GM13976 (cell line): Measurements from ENCODE around the gene HNRNPR.

Experiments used
- DNase-seq: peaks from one replicate; pipeline ENCODE4 v3.0.0; 2012; ENCODE audit warnings: low spot score
- in situ Hi-C: fragments of 300-500 bp; cut with MboI; formaldehyde crosslinking; loops from one replicate; pipeline ENCODE4 v1.12.0; 2022; ENCODE audit warnings: low sequenced_read_pairs, mixed read lengths, inconsistent platforms; ENCODE audit not compliant: unreplicated experiment
- TF ChIP-seq, protein P1 (sequence below): IDR thresholded peaks from 2 replicates; pipeline ENCODE4 v1.5.1; 2012; ENCODE audit warnings: borderline replicate concordance, mild to moderate bottlenecking; ENCODE audit not compliant: insufficient read depth; ENCODE audit errors: extremely low read depth, missing control alignments, control extremely low read depth

Gene HNRNPR

DNA sequence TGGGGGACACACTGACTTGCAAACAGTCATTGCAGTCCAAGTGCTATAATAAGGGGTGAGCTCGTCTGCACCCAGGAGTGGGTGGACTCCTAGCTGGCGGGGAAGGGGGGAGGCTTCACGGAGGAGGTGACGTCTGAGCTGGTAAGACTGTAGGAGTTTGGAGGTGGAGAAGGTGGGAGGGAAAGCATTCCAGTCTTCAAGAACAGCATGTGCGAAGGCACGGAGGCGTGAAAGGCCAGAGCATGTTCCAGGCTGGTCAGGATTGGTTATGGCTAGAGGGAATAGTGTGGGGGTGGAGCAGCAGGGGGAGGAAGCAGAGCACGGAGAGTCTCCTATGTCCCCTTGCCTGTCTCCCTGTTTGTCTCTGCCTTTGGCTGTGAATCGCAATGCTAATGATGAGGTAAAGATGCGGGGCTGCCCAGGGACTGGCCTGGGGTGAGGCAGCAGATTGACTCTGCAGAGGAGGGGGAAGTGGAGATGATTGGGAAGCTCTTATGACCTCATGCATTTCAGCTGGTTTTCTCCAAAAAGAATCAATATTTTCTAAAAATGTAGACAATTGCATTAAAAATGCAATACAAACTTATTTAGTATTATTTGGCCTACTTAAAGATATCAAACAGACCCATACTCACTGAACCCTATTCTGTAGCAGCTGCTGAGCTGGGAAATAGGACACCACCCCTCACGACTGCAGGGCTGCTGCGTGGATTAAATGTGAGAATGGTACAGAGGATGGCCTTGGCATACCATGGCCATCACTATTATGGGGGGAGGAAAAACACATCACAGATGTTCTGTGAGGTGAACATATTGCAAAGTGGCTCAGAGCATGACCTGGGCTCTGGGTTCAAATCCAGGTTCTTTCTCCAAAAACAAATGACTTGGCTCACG lies 28.1 kb upstream of the HNRNPR start:
- in situ Hi-C loops, result no loop called here
- TF ChIP-seq, protein P1, sequence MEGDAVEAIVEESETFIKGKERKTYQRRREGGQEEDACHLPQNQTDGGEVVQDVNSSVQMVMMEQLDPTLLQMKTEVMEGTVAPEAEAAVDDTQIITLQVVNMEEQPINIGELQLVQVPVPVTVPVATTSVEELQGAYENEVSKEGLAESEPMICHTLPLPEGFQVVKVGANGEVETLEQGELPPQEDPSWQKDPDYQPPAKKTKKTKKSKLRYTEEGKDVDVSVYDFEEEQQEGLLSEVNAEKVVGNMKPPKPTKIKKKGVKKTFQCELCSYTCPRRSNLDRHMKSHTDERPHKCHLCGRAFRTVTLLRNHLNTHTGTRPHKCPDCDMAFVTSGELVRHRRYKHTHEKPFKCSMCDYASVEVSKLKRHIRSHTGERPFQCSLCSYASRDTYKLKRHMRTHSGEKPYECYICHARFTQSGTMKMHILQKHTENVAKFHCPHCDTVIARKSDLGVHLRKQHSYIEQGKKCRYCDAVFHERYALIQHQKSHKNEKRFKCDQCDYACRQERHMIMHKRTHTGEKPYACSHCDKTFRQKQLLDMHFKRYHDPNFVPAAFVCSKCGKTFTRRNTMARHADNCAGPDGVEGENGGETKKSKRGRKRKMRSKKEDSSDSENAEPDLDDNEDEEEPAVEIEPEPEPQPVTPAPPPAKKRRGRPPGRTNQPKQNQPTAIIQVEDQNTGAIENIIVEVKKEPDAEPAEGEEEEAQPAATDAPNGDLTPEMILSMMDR, result no peak
- no peak for DNase-seq

DNA sequence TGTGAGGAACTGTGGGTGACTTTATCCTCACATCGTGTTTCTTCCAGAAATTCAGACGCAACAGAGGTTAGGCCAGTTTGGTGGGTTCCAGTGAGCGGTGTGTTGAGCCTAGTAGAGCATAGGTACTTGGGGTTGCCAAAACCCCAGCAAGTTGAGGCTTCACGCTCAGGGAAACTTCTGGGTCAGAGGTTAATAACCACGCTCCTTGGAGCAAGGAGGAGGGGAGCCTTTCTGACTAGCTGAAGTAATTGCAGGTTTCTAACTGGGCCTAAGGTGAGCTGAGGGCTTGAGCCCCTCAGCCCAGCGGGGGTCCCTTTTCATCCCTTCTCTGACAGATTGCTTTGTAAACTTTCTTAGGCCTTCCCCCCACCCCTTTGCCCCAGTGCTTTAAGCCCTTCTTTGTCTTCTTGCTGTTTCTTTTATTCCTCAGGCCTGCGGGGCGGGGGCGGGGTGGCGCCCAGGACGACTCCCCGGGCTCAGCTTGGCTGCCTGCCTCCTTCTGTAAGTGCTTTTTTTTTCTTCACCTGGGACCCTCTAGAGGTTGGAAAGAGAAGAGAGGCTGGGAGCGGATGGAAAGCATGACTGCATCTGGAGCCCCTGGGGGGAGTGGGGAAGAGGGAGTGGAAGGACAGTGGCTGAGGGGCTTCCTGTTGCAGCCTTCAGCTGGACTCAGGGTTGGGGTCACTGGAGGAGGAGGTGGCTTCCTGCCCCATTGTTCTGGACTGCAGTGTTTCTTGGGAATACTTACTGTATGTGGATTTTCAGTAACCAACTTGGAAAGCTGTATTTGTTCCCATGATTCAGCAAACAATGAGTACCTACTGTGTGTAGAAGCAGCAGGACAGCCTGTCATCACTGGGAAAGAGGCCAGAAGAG lies 26.9 kb upstream of the HNRNPR start:
- no peak for DNase-seq
- TF ChIP-seq, protein P1, result no peak
- in situ Hi-C loops, result no loop called here

DNA sequence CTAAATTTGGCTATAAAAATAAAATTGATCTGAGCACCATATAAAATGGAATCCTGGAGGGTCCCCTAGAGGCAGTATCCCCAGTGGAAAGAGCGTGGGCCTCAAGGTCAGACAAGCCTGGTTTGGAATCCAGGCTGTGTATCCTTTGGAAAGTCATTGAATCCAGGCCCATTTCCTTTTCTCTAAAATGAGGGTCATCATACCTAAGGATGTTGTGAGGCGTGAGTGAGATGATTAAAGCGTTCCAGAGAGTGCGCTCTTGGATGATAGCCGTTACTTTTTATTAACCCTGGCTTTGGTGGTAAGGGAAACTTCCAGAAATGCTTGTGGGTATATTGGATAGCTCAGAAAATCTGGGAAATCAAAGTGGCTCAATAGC lies 26.2 kb upstream of the HNRNPR start:
- TF ChIP-seq, protein P1, result no peak
- in situ Hi-C loops, result no loop called here

DNA sequence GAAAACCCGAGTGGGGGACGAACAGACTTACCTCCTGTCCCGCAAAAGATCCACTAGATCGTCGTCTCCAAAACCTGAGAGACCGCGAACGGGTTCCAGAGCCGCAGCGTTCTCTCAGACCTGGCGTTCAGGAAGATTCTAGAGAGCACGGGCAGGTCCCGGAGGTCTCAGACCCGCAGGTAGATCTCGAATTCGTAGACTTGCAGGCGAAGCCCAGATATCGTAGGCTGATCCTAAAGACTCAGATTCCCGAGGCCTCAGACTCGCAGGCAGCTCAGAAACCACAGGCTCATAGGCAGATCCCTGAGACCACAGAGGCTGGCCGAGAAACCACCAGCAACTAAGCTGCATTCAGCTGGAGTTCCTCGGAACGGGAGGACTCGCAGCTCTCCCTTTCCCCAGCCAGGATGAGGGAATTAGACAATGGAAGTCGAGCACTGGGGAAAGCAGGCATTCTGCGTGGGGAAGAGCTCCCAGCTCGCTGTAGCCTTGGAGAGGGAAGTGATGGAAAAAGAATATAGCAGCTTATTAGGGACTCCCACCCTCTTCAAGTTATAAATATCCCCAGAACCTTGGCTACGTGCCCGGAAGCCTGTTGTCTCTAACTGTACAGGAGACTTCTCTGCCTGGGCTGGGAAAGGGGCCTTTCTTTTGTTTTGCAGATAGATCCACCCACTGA lies 25.4 kb upstream of the HNRNPR start, which contains the start of gene ZNF436:
Gene ZNF436 (minus strand): TSS at position 502 of the 679 bp plus-strand sequence. CDS start 1,831 bp downstream, outside the sequence.
- in situ Hi-C loops, result no loop called here
- TF ChIP-seq, protein P1, result no peak
- DNase-seq, result peak; percentile 52

More for the DNA sequence above, 26.2 kb upstream of the HNRNPR start:
- DNase-seq, result no peak

DNA sequence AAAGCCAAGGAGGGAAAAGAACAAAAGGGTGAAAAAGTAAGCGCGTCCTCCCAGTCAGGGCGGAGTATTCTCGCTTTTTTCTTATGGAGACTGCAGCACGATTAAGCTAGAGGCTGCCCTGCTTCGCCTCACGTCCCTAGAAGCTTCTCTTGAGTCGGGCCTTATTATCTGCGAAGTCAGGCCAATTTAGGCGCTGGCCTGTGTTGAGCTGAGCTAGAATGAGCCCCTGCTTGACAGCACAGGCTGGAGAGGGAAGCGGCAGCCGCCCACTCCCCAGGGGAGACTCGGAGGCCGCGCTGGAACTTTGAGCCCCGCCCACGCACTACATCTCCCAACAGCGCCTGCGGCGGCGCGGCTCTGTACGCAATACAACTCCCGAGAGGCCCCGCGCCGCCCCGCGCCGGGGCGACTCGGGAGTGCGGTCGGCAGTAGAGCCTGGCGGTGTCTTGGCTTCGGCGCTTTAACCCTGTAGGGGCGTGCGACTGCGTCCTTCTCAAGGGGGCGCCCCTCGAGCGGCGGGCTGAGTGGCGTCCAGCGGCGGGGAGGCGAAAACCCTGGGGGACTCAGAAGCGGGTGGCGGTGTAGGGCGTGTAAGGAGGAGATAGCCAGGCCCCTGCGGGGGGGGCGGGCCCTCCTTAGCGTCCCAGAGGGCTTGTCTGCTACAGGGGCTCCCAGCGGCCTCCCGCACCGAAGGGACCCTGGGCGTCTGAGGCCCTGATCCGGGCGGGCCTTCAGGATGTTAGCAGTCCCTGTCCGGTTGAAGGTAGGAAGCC lies 24.7 kb upstream of the HNRNPR start:
- peak; percentile 92 for DNase-seq
- in situ Hi-C loops, result no loop called here
- TF ChIP-seq, protein P1, result peak; percentile 8
